Measurements from ENCODE around the gene OR1F1. TPM values are rescaled to one million over a fixed set of nuclear protein-coding genes. Genes with fewer than 3 reads are reported as not detected.

OR1F1 gene
- total RNA-seq, 2 experiments from 2014 or later: not detected

- POLR2A ChIA-PET: interaction anchor here (1.0 to 2.7 kb wide), 3 partner anchors 14 to 144 kb away, joined by 4 to 21 read pairs (median 6); partner anchors contain the start of gene ZNF213
- CTCF ChIA-PET: interaction anchor here (0.7 to 2.9 kb wide), 10 partner anchors 10 to 90 kb away, joined by 3 to 22 read pairs (median 5); partner anchors contain the start of gene ZNF213
These were observed 39.5 kb upstream of the OR1F1 start for GRCh38 chr16:3148256-3149192.

GRCh38 chr16:3149193-3149530 lies 38.8 kb upstream of the OR1F1 start:
- CTCF ChIA-PET: interaction anchor here (0.7 to 2.9 kb wide), 11 partner anchors 10 to 121 kb away, joined by 3 to 22 read pairs (median 6); partner anchors contain the start of gene ZNF213
- POLR2A ChIA-PET: interaction anchor here (1.0 to 2.7 kb wide), 3 partner anchors 14 to 144 kb away, joined by 3 to 21 read pairs (median 4); partner anchors contain the start of gene ZNF213

- CTCF ChIA-PET: interaction anchor here (0.8 to 2.9 kb wide), 21 partner anchors 9 to 121 kb away, joined by 3 to 22 read pairs (median 5); partner anchors contain the start of genes OR1F1, ZNF213 and ZSCAN10
These were observed 38.2 kb upstream of the OR1F1 start for GRCh38 chr16:3149630-3150345.

GRCh38 chr16:3150346-3151218 lies 37.4 kb upstream of the OR1F1 start:
- CTCF ChIA-PET: interaction anchor here (0.7 to 2.9 kb wide), 21 partner anchors 8 to 122 kb away, joined by 3 to 22 read pairs (median 5); partner anchors contain the start of genes OR1F1, ZNF213 and ZSCAN10
- POLR2A ChIA-PET: interaction anchor here (0.7 to 2.7 kb wide), 7 partner anchors 8 to 309 kb away, joined by 3 to 21 read pairs (median 3); partner anchors contain the start of genes ZNF213 and ZNF263

More at GRCh38 chr16:3149630-3150345, 38.2 kb upstream of the OR1F1 start:
- POLR2A ChIA-PET: interaction anchor here (1.0 to 2.7 kb wide), 8 partner anchors 9 to 145 kb away, joined by 3 to 21 read pairs (median 4); partner anchors contain the start of genes ZNF213 and ZNF263

GRCh38 chr16:3152027-3152276 lies 36.1 kb upstream of the OR1F1 start:
- ChIA-PET POLR2A (no interaction called here), CTCF (no interaction called here)

- CTCF ChIA-PET: interaction anchor here (0.6 to 1.0 kb wide), 2 partner anchors 19 to 56 kb away, joined by 3 to 5 read pairs; no protein-coding TSS in a partner anchor
- POLR2A ChIA-PET: no interaction called here
These were observed 35.6 kb upstream of the OR1F1 start for GRCh38 chr16:3152277-3152990.

GRCh38 chr16:3152991-3153368 lies 35.0 kb upstream of the OR1F1 start:
- ChIA-PET CTCF (interaction anchor here (0.6 to 1.0 kb wide), 2 partner anchors 19 to 57 kb away, joined by 3 to 5 read pairs; no protein-coding TSS in a partner anchor), POLR2A (no interaction called here)

- CTCF ChIA-PET: no interaction called here
- POLR2A ChIA-PET: no interaction called here
These were observed 32.8 kb upstream of the OR1F1 start for GRCh38 chr16:3155181-3155580.

GRCh38 chr16:3155972-3156371 lies 32.0 kb upstream of the OR1F1 start:
- CTCF ChIA-PET: no interaction called here
- POLR2A ChIA-PET: interaction anchor here (0.5 kb wide), 1 partner anchor 81 kb away, joined by 5 read pairs; no protein-coding TSS in a partner anchor

- POLR2A ChIA-PET: interaction anchor here (0.9 kb wide), 1 partner anchor 10 kb away, joined by 3 read pairs; no protein-coding TSS in a partner anchor
These were observed 30.6 kb upstream of the OR1F1 start for GRCh38 chr16:3157229-3158025.

GRCh38 chr16:3158026-3158509 lies 29.9 kb upstream of the OR1F1 start:
- POLR2A ChIA-PET: interaction anchor here (0.6 to 1.3 kb wide), 4 partner anchors 8 to 130 kb away, joined by 3 to 8 read pairs (median 3); partner anchors contain the start of gene ZNF213
- CTCF ChIA-PET: interaction anchor here (1.1 to 5.2 kb wide), 7 partner anchors 8 to 60 kb away, joined by 3 to 40 read pairs (median 7); partner anchors contain the start of gene ZNF213

More at GRCh38 chr16:3157229-3158025, 30.6 kb upstream of the OR1F1 start:
- CTCF ChIA-PET: interaction anchor here (1.1 to 5.2 kb wide), 5 partner anchors 10 to 52 kb away, joined by 3 to 40 read pairs (median 7); partner anchors contain the start of gene ZNF213

GRCh38 chr16:3158510-3159314 lies 29.3 kb upstream of the OR1F1 start:
- POLR2A ChIA-PET: interaction anchor here (0.6 to 1.3 kb wide), 3 partner anchors 8 to 131 kb away, joined by 3 to 8 read pairs (median 3); partner anchors contain the start of gene ZNF213
- CTCF ChIA-PET: interaction anchor here (0.7 to 5.2 kb wide), 8 partner anchors 9 to 125 kb away, joined by 3 to 40 read pairs (median 5); partner anchors contain the start of gene ZNF213

GRCh38 chr16:3161235-3162018 lies 26.6 kb upstream of the OR1F1 start:
- ChIA-PET CTCF (interaction anchor here (0.6 to 5.2 kb wide), 7 partner anchors 10 to 463 kb away, joined by 3 to 40 read pairs (median 3); partner anchors contain the start of genes HCFC1R1 and THOC6), POLR2A (interaction anchor here (0.7 kb wide), 1 partner anchor 138 kb away, joined by 5 read pairs; the partner anchor contains the start of genes HCFC1R1 and THOC6)

GRCh38 chr16:3164121-3164991 lies 23.6 kb upstream of the OR1F1 start:
- POLR2A ChIA-PET: no interaction called here
- CTCF ChIA-PET: interaction anchor here (0.6 to 2.2 kb wide), 5 partner anchors 35 to 133 kb away, joined by 3 to 10 read pairs (median 4); no protein-coding TSS in a partner anchor

Measured in activated CD8-positive, alpha-beta memory T cell treated with anti-CD3 and anti-CD28 coated beads for 36 hours (primary cell).